HepG2 (cell line): ENCODE results near the gene HOXA5. TPM values are rescaled to one million over a fixed set of nuclear protein-coding genes. Genes with fewer than 3 reads are reported as not detected.

ENCODE experiments used
- ATAC-seq: fragments of 200-7000 bp; cut with Tn5 transposase; 3 replicates; pipeline ENCODE4 v1.9.1; 2020; ENCODE audit warnings: mild to moderate bottlenecking, moderate library complexity
- BruUV-seq: library from RNA; stranded (reverse); fragments of 400-500 nt; replicated peaks from 2 replicates; lab custom pipeline; 2021; lab: Mats Ljungman, UMichigan
- CTCF ChIA-PET: fragments of 300-600 bp; formaldehyde crosslinking; extraction: SDS; loops from one replicate; lab custom pipeline; 2021; ENCODE audit warnings: low total read pairs, inconsistent platforms, low intra/inter-chr PET ratio; lab: Yijun Ruan, JAX
- POLR2A ChIA-PET: fragments of 350-600 bp; sonication (Branson Sonifier 250); formaldehyde crosslinking; loops from one replicate; lab custom pipeline; 2020; ENCODE audit warnings: antibody characterized with exemption, inconsistent platforms; lab: Yijun Ruan, JAX
- DNase-seq: peaks from one replicate; pipeline ENCODE4 v3.0.0-alpha.2; 2015; ENCODE audit warnings: low spot score
- FAIRE-seq: peaks from 3 replicates; lab custom pipeline; 2011; peaks lifted over from hg19 to GRCh38; lab: Jason Lieb, UNC
- H2AFZ ChIP-seq: one replicate; pipeline ENCODE4 v1.6.1; 2011; ENCODE audit warnings: low read length, inconsistent platforms
- H3K27ac ChIP-seq: fragments of 300-600 bp; 3 replicates; pipeline ENCODE4 v1.8.0; 2011; ENCODE audit warnings: mixed run types, mild to moderate bottlenecking, mixed read lengths, low read length, inconsistent platforms; ENCODE audit not compliant: insufficient read depth; ENCODE audit errors: extremely low read length
- H3K27me3 ChIP-seq, 2 experiments: fragments of 200-600 bp in 1 of 2; 2 replicates in 1 of 2; 3 replicates in 1 of 2; pipeline versions ENCODE4 v1.6.0 to v1.8.0; 2011; ENCODE audit warnings: low read length in 2 of 2, mild to moderate bottlenecking in 2 of 2, moderate library complexity in 2 of 2, inconsistent platforms in 1 of 2; ENCODE audit not compliant: insufficient read depth in 2 of 2, control insufficient read depth in 1 of 2
- H3K36me3 ChIP-seq, 2 experiments: fragments of 200-600 bp in 1 of 2; replicated peaks in 1 of 2; 2 replicates in 1 of 2; 3 replicates in 1 of 2; pipeline versions ENCODE4 v1.5.1 to v1.8.0; 2011; ENCODE audit warnings: low read length in 2 of 2, inconsistent platforms in 1 of 2; ENCODE audit not compliant: insufficient read depth in 2 of 2, control insufficient read depth in 1 of 2
- H3K4me1 ChIP-seq: 2 replicates; pipeline ENCODE4 v1.5.1; 2012; ENCODE audit warnings: low read length, inconsistent platforms; ENCODE audit not compliant: insufficient read depth
- H3K4me2 ChIP-seq: 2 replicates; pipeline ENCODE4 v1.6.0; 2011; ENCODE audit warnings: low read depth, low read length, inconsistent platforms
- H3K4me3 ChIP-seq, 3 experiments: fragments of 200-600 bp in 1 of 3; sonication (generic), shearing (Covaris generic) in 1 of 3; replicated peaks in 1 of 3; 2 replicates each; pipeline ENCODE4 v1.5.1; 2011 to 2016; ENCODE audit warnings: low read length in 3 of 3, inconsistent platforms in 2 of 3, low read depth in 2 of 3, mild to moderate bottlenecking in 2 of 3, control low read depth in 1 of 3, mixed read lengths in 1 of 3; ENCODE audit not compliant: insufficient read depth in 1 of 3
- H3K79me2 ChIP-seq: one replicate; pipeline ENCODE4 v1.6.1; 2011; ENCODE audit warnings: low read length, inconsistent platforms; ENCODE audit not compliant: insufficient read depth
- H3K9ac ChIP-seq: 2 replicates; pipeline ENCODE4 v1.6.0; 2011; ENCODE audit warnings: mild to moderate bottlenecking, low read depth, low read length, inconsistent platforms; ENCODE audit not compliant: insufficient read depth
- H3K9me3 ChIP-seq: 2 replicates; pipeline ENCODE4 v1.5.1; 2012; ENCODE audit warnings: mild to moderate bottlenecking, low read length
- H4K20me1 ChIP-seq: 2 replicates; pipeline ENCODE4 v1.6.0; 2011; ENCODE audit warnings: inconsistent platforms, mild to moderate bottlenecking, low read length, moderate library complexity; ENCODE audit not compliant: insufficient read depth
- BCL6 ChIP-seq: IDR thresholded peaks from 2 replicates; pipeline ENCODE4 v1.6.1; 2016; ENCODE audit warnings: missing genetic modification reagents, missing compliant biosample characterization
- DBP ChIP-seq: sonication (generic); formaldehyde crosslinking; IDR thresholded peaks from 2 replicates; pipeline ENCODE4 v1.4.0; 2020; ENCODE audit warnings: missing genetic modification reagents; ENCODE audit errors: not compliant biosample characterization
- EEA1 ChIP-seq: sonication (generic); formaldehyde crosslinking; IDR thresholded peaks from 2 replicates; pipeline ENCODE4 v1.5.1; 2020; ENCODE audit warnings: mild to moderate bottlenecking, missing genetic modification reagents, borderline replicate concordance
- ESRRA ChIP-seq: sonication (generic); formaldehyde crosslinking; IDR thresholded peaks from 2 replicates; pipeline ENCODE4 v1.5.1; 2020; ENCODE audit warnings: mild to moderate bottlenecking, low read depth, missing genetic modification reagents
- FOXO4 ChIP-seq: sonication (generic); formaldehyde crosslinking; conservative IDR thresholded peaks from 2 replicates; pipeline ENCODE4 v1.8.1; 2023; ENCODE audit warnings: missing genetic modification reagents
- HNRNPH1 ChIP-seq: fragments of 200-400 bp; formaldehyde crosslinking; optimal IDR thresholded peaks from 2 replicates; pipeline ENCODE3; 2017; ENCODE audit warnings: mild to moderate bottlenecking, low read depth, low read length
- PHF8 ChIP-seq: sonication (generic); formaldehyde crosslinking; IDR thresholded peaks from 2 replicates; pipeline ENCODE4 v1.5.0; 2020; ENCODE audit warnings: missing genetic modification reagents
- PRDM4 ChIP-seq: sonication (generic); formaldehyde crosslinking; IDR thresholded peaks from 2 replicates; pipeline ENCODE4 v1.9.0; 2021; ENCODE audit warnings: missing genetic modification reagents, borderline replicate concordance
- SALL1 ChIP-seq: sonication (generic); formaldehyde crosslinking; IDR thresholded peaks from 2 replicates; pipeline ENCODE4 v1.8.0; 2022; ENCODE audit warnings: mild to moderate bottlenecking, missing genetic modification reagents
- SMARCE1 ChIP-seq: fragments of 450-650 bp; IDR thresholded peaks from 2 replicates; pipeline ENCODE4 v1.6.1; 2017; ENCODE audit warnings: borderline replicate concordance
- ZMYM2 ChIP-seq: sonication (generic); formaldehyde crosslinking; IDR thresholded peaks from 2 replicates; pipeline ENCODE4 v1.8.0; 2022; ENCODE audit warnings: mild to moderate bottlenecking, missing genetic modification reagents
- ZNF414 ChIP-seq: sonication (generic); formaldehyde crosslinking; IDR thresholded peaks from 2 replicates; pipeline ENCODE4 v1.5.0; 2020; ENCODE audit warnings: missing genetic modification reagents
- WGBS: methylation state at CpG from one replicate; pipeline ENCODE4 v1.1.6; 2017; ENCODE audit warnings: low lambda C conversion rate; 5-methylcytosine and 5-hydroxymethylcytosine counted together
- in situ Hi-C: cut with HindIII; loops from 2 replicates; pipeline ENCODE4 v1.10.0; 2017; ENCODE audit warnings: low pct_unique_long_range_greater_than_20kb; ENCODE audit not compliant: extremely low pct_ligation_motif_present
- intact Hi-C: fragments of 100-400 bp; cut with micrococcal nuclease; formaldehyde crosslinking; loops from one replicate; pipeline ENCODE4 v1.10.0; 2022; ENCODE audit not compliant: unreplicated experiment
- polyA plus RNA-seq, 8 experiments: library from polyadenylated mRNA; depleted of rRNA in 3 of 8; stranded (reverse) in 7 of 8; unstranded in 1 of 8; fragments of >200 nt; fragmentation: Illumina TruSeq in 4 of 8; extraction: Trizol in 4 of 8; gene quantifications; 2 replicates each; pipeline versions ENCODE4 v1.2.1 to v1.2.3, GENCODE V29; 2011 to 2016; ENCODE audit warnings: low read depth in 4 of 8, missing spikeins in 1 of 8, mixed read lengths in 1 of 8; ENCODE audit not compliant: insufficient read depth in 1 of 8
- total RNA-seq, 5 experiments: library from RNA; depleted of rRNA; stranded (reverse); fragments of >200 nt; fragmentation: Illumina TruSeq; extraction: Trizol; gene quantifications; 2 replicates each; pipeline ENCODE4 v1.2.3, GENCODE V29; 2016; ENCODE audit warnings: low read depth in 1 of 5

The HOXA5 gene
- total and polyA plus RNA-seq, 2 of the 13 experiments (the other 11 are each of a cell fraction or from before 2014, with no cell fraction given): 3.2 to 3.6 TPM

GRCh38 chr7:27178366-27178765, 34.9 kb upstream of the HOXA5 start:
- intact Hi-C loops: no loop called here
- Histone ChIP-seq H3K79me2 (no peaks in the 10 kb centered on the region), H2AFZ (no peak overlapping the region), H3K9me3 (no peaks in the 10 kb centered on the region)
- in situ Hi-C loops: no loop called here
- no peak for TF ChIP-seq PHF8
- no peak for TF ChIP-seq ZMYM2
- no peak for TF ChIP-seq FOXO4 (CRISPR knock-in tag)
- TF ChIP-seq ZNF414: no peak
- TF ChIP-seq, all 625 proteins: peak for 0
- H3K9ac ChIP-seq: no peak overlapping the region
- CTCF ChIA-PET: no interaction called here
- POLR2A ChIA-PET: no interaction called here
- no peaks in the 10 kb centered on the region for H4K20me1 ChIP-seq
- H3K4me1 ChIP-seq: peaks cover 21% of the 10 kb centered on the region
- H3K4me3 ChIP-seq: no peak overlapping the region
- H3K27me3 ChIP-seq: peaks cover 10 to 79% of the 10 kb centered on the region in 2 experiments
- H3K27ac ChIP-seq: no peak overlapping the region
- BruUV-seq: no TSS peak
- H3K4me2 ChIP-seq: no peak overlapping the region
- FAIRE-seq (no peak), ATAC-seq (no peak), DNase-seq (no peak)
- no peaks in the 10 kb centered on the region for H3K36me3 ChIP-seq
- 93% methylated on average over 6 of the region's 6 CpGs for WGBS

- in situ Hi-C loops (no loop called here), intact Hi-C loops (no loop called here)
- ChIA-PET POLR2A (no interaction called here), CTCF (no interaction called here)
- no peaks in the 10 kb centered on the region for H3K36me3 ChIP-seq
- peaks cover 6 to 77% of the 10 kb centered on the region in 2 experiments for H3K27me3 ChIP-seq
- no peak overlapping the region for H3K27ac ChIP-seq
- H4K20me1 ChIP-seq: no peaks in the 10 kb centered on the region
- no peak overlapping the region for H3K9ac ChIP-seq
- H2AFZ ChIP-seq: no peak overlapping the region
- 33% methylated on average over 5 of the region's 5 CpGs for WGBS
- no peak overlapping the region for H3K4me3 ChIP-seq
- DNase-seq (no peak), FAIRE-seq (no peak), ATAC-seq (no peak)
- BruUV-seq: no TSS peak
- no peaks in the 10 kb centered on the region for H3K9me3 ChIP-seq
- peaks cover 19% of the 10 kb centered on the region for H3K4me1 ChIP-seq
- no peaks in the 10 kb centered on the region for H3K79me2 ChIP-seq
- H3K4me2 ChIP-seq: no peak overlapping the region
- no peak for TF ChIP-seq SMARCE1
- TF ChIP-seq HNRNPH1: no peak
- no peak for TF ChIP-seq ESRRA
- no peak for TF ChIP-seq SALL1 (CRISPR knock-in tag)
- TF ChIP-seq PRDM4 (CRISPR knock-in tag): no peak
- no peak for TF ChIP-seq DBP (CRISPR knock-in tag)
- TF ChIP-seq EEA1 (CRISPR knock-in tag): no peak
- no peak for TF ChIP-seq BCL6 (CRISPR knock-in tag)
Observed at GRCh38 chr7:27177795-27178320, 34.4 kb upstream of the HOXA5 start.
